LoVo (cell line): ENCODE data around the gene RHBDD2.
"Not testable (repeated sequence)": the region's sequence is repeated elsewhere in the genome, so short reads cannot be mapped to it uniquely, and the experiment has no call there.

ENCODE experiments used
- DNase-seq: peaks from one replicate; pipeline ENCODE4 v3.0.0-alpha.2; 2016; ENCODE audit warnings: low spot score

RHBDD2 gene

DNA sequence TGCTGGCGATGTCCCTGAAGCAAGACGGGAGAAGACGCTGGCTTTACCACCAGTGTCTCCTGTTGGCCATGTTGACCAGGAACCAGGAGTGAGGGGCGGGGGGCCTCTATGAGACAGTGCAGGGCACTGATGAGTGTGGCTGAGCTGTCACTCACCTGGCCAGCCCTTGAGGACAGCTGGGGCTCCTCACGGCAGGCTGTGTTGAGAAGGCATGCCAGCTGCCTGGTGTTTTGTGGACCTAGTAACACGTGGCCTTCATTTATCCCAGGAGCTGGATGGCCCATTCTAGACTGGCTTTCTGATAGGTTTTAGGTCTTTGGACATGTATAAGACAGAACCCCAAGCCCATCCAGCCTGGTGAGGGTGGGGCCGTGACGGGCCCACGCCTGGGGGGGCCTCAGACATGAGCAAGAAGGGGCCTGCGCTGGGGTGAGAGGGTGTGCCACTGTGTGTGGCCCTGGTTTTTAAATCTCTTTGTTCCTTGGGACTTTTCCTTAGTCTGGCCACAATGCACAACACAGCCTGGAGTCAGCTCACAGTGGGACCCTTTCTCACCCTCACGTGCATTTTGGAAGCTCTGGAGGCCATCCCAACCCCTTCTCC is 10.5 kb downstream of the RHBDD2 start:
- DNase-seq = no peak

- DNase-seq = no peak
Observed at GRCh38 chr7:75889826-75890225, 11.0 kb downstream of the RHBDD2 start.

- DNase-seq = not testable (repeated sequence)
Observed at GRCh38 chr7:75891237-75891636, 12.4 kb downstream of the RHBDD2 start.

GRCh38 chr7:75891815-75892411 is 13.1 kb downstream of the RHBDD2 start:
- DNase-seq = no peak

DNA sequence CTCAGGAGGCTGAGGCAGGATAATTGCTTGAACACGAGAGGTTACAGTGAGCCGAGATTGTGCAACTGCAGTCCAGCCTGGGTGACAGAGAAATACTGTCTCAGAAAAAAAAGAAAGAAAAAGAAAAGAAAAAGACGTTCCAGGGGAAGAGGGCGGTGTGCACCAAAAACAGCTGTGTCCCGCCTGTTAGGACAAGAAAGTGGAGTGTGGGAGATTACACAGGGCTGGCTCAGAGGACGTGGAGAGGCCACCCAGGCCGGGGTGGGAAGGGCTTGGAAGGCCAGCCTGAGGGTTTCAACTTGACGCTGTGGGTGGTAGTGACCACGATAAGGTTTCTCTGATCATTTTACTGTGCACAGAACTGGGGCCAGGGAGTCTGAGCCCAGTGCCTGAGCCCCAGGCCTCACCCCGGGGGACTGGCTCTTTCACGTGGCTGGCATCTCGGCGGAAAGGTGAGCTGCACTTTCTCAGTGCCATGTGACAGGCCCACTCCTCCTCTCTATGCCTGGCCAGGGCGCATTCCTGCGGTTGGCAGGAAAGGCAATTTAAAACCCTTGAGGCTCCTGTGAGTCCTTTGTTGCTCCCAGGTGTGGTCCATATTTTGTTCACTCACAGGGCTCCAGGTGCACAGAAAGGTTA is 13.9 kb downstream of the RHBDD2 start:
- peak; percentile 61 for DNase-seq

DNA sequence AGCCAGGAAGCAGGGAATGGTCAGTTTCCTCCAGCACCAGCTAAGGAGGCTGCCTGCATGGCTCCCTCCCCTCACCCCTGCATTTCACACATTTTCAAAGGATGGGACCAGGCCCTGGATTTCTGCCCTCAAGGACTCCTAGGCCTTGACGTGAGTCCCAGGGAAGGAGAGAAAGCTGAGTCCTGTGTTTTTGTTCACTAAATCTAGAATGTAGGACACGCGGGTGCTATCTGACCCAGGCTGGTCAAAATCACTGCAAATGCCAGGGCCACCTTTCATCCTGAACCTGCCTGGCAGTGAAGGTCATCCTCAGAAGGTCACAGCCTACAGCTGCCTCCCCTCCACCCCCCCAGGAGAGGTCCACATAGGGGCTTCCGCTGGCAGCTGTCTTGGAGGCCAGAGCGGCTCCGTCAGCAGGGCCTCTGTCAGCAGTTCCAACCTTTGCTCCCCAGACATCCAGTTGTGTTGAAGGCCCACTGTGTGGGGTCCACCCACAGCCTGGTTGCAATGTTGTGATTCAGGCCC is 18.0 kb downstream of the RHBDD2 start:
- DNase-seq = no peak

DNA sequence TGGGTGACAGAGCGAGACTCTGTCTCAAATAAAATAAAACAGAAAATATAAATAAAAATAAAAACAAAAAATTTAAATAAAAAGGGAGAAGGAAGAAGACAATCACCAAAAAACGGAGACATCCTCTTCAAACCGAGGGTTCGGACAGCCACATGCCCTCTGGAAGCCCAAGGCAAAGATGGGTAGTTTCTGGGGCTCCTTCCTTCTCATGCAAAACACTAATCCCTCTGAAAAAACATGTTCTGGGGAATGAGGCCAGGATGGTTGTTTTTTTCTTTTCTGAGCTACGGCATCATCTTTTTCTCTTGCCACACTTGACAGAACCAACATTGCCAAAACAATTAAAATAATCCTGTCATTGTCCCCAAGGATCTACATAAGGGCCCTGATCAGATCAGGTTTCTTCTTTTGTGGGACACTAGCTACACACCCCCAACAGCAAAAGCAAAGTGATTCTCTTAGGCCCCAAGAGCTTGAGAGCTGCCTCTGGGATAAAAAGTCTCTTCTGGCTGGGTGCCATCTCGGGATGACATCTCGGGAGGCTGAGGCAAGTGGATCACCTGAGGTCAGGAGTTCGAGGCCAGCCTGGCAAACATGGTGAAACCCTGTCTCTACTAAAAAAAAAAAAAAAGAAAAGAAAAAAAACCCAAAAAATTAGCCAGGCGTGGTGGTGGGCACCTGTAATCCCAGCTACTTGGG is 21.9 kb downstream of the RHBDD2 start:
- DNase-seq = no peak

DNA sequence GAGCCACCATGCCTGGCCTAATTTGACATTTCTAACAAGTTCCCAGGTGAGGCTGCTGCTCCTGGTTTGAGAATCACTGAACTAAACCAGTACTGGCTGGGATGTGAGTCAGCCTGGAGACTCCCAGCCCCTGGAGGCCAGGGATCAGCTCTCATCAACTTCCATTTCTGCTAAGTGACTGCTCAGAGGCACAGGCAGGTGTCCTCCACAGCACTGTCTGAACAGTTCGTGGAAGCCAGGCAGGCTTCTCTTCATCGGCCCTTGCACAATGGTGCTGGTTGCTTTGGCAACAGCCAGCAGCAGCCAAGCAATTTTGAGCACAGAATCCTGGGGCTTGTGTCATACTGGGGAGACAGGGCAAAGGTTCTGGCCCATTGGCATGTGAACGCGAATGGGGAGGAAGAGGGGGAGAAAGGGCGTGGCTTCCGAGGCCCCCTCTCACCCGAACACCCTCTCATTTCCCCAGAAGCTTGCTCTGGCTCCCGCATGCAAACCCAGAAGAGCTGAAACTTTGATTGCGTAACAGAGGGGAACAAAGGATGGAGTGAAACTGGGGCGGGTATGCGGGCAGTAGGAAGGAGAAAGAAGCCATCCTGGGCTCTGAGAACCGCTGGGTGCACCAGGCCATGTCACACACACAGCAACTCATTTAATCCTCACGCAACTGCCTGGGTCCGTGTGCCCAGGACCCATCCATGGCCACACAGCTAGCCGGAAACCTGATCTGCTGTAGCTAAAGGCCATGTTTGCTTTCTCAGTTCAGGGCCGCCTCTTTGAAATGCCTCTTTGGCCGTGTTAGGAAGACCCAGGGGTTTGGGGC is 27.2 kb downstream of the RHBDD2 start:
- no peak for DNase-seq

- DNase-seq = no peak
Observed at GRCh38 chr7:75906991-75907667, 28.3 kb downstream of the RHBDD2 start.

DNA sequence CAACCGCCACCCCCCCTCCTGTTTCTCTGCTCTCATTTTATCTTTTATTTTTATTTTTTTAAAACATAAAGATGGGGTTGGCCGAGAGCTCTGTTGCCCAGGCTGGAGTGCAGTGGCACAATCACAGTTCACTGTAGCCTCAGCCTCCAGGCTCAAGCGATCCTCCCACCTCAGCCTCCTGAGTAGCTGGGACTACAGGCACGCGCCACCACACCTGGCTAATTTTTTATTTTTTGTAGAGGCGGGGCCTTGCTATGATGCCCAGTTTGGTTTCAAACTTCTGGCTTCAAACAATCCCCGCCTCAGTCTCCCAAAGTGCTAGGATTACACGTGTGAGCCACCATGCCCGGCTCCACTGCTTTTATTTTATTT is 28.8 kb downstream of the RHBDD2 start:
- not testable (repeated sequence) for DNase-seq

DNA sequence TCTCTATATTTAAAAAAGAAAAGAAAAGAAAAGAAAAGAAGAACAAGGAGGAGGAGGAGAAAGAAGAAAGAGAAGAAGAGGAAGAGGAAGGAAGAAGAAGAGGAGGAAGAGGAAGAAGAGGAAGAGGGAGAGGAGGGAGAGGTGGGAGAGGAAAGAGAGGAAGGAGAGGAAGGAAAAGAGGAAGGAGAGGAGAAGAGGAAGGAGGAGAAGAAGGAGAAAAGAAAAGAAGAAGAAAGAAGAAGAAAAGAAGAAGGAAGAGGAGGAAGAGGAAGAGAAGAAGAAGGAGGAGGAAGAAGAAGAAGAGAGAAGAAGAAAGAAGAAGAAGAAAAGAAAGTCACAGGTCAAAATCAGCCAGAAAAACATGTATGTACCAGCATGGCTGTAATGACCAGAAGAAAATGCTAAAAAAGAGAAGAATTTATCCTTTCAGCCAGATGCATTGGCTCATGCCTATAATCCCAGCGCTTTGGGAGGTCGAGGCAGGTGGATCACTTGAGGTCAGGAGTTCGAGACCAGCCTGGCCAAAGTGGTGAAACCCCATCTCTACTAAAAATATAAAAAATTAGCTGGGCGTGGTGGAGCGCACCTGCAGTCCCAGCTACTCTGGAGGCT is 30.8 kb downstream of the RHBDD2 start:
- no peak for DNase-seq

- not testable (repeated sequence) for DNase-seq
Observed at GRCh38 chr7:75911186-75911585, 32.4 kb downstream of the RHBDD2 start.

- no peak for DNase-seq
Observed at GRCh38 chr7:75913437-75913836, 34.6 kb downstream of the RHBDD2 start.

- no peak for DNase-seq
Observed at GRCh38 chr7:75914169-75914654, 35.4 kb downstream of the RHBDD2 start.

GRCh38 chr7:75914655-75915415 is 36.0 kb downstream of the RHBDD2 start, which contains the start of gene POR:
POR (plus strand) TSS chr7:75915155; CDS start chr7:75954002, 38,847 bp downstream.
- peak; percentile 97 for DNase-seq

DNA sequence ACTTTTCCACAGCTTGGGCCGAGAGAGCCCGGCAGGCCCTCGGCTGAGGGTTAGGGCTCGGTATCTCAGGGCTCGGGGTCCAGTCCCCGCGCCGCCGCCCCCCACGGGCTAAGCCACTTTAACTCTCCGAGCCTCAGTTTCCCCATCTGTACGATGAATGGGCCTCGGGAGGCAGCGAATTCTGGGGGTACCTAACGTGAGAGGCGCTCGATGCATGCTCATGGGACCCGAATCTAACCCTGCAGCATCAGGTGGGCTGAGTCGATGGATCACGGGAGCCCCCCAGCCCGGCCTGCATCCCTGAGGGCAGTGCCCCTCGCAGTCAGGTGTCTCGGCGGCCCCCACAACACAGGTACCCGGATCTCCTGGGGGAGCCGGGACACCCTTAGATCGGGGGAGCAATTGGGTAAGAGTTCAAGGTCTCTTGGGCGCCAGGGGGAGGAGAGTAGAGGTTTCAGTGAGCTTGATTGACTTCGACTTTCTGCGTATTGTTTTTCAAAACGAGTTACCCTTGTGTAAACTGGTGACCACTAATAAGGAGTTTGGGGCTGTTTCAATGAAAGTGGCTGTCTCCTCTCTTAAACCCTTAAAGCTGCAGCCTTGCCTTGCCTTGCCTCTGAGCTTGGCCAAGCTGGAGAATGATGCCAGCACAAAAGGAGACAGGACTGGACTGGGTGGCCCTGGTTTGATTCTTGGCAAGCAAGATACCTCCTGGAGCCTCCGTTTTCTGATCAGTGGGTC is 36.8 kb downstream of the RHBDD2 start:
- DNase-seq = peak; percentile 29

GRCh38 chr7:75916259-75916658 is 37.4 kb downstream of the RHBDD2 start:
- DNase-seq = no peak

DNA sequence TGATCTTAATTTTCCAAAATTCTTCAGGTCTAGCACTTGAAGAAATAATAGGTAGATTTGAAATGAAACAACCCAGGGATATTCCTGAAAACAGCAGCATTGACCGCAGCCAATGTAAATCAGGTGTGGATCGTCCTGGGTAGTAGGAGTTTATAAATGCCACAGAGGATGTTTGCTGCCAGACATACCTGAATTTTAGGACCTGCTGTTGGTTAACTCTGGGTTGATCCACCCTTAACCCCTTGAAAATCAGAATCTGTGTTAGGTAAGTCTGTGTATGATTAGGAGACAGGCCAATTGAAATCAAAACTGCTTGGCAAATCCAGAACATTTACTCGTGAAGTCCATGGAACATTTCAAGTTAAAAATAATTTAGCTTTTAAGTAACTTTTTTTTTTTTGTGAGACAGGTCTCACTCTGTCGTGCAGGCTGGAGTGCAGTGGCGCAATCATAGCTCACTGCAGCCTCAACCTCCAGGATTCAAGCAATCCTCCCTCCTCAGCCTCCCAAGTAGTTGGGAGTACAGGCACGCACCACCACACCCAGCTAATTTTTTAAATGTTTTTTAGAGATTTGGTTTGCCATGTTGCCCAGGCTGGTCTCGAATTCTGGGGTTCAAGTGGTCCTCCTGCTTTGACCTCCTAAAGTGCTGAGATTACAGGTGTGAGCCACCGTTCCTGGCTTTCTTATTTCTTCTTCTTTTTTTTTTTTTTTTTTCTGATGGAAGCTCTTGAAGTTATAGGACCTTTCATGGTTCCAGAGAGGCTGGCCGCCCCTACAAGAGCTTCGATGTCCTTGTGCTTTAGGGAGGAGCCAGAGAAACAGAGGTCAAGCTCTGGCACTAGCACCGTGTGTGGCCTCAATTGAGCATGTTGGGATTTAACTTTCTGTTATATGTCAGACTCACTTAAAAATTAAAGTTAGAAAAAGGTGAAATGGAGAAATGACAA is 38.1 kb downstream of the RHBDD2 start:
- DNase-seq = no peak
